HL-60 (cell line): ENCODE measurements around the gene MBNL1.

Experiments
- DNase-seq, 2 experiments: peaks; one replicate each; pipeline ENCODE4 v3.0.0-alpha.2; 2010 to 2020; ENCODE audit warnings: low read depth in 1 of 2, low spot score in 1 of 2
- H3K27ac ChIP-seq: fragments of 250-450 bp; sonication (Bioruptor Pico); replicated peaks from 2 replicates; pipeline ENCODE4 v1.5.1; 2020; ENCODE audit warnings: mild to moderate bottlenecking, moderate library complexity
- H3K27me3 ChIP-seq: fragments of 250-450 bp; sonication (Bioruptor Pico); 2 replicates; pipeline ENCODE4 v1.5.1; 2021; ENCODE audit warnings: mild to moderate bottlenecking, moderate library complexity; ENCODE audit not compliant: insufficient read depth, poor library complexity, severe bottlenecking
- H3K4me3 ChIP-seq: replicated peaks from 2 replicates; pipeline ENCODE4 v1.5.1; 2011; ENCODE audit warnings: mild to moderate bottlenecking, control low read depth, low read length; ENCODE audit not compliant: insufficient read depth
- GABPA ChIP-seq: IDR thresholded peaks from 2 replicates; pipeline ENCODE4 v1.6.1; 2012; ENCODE audit warnings: low read depth
- POLR2AphosphoS5 ChIP-seq: IDR thresholded peaks from 2 replicates; pipeline ENCODE4 v1.6.1; 2012; ENCODE audit warnings: low read depth
- SPI1 ChIP-seq: IDR thresholded peaks from 2 replicates; pipeline ENCODE4 v1.6.1; 2012; ENCODE audit warnings: low read depth, mild to moderate bottlenecking, borderline replicate concordance
- TF ChIP-seq, protein P1 (sequence below): IDR thresholded peaks from one replicate; pipeline ENCODE4 v1.5.1; 2011; ENCODE audit warnings: low read length, control low read depth, inconsistent platforms; ENCODE audit not compliant: insufficient read depth
- TF ChIP-seq, protein P2 (sequence below): IDR thresholded peaks from 2 replicates; pipeline ENCODE4 v1.6.1; 2012; ENCODE audit warnings: low read depth; ENCODE audit not compliant: insufficient replicate concordance

The MBNL1 gene

DNA sequence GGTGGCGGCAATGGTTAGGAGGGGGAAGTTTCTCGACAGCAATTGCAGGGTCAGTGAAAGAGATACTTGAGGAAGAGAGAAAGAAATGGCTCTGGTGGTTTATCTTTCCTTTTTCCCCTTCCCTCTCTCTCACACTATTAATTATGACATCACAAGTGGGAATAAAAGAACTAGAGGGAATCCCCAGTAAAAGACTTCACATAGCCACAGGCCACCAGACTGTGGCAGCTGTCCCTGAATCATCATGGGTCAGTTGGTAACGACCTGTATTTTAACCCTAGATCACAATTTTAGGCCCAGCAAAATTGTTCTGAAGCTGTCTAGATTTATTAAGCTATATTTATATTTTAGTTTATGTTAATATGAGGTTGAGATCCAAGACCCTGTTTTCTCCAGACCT lies 40.3 kb downstream of the MBNL1 start:
- no peak for DNase-seq
- TF ChIP-seq GABPA, result no peak
- TF ChIP-seq SPI1, result no peak
- TF ChIP-seq, protein P1, sequence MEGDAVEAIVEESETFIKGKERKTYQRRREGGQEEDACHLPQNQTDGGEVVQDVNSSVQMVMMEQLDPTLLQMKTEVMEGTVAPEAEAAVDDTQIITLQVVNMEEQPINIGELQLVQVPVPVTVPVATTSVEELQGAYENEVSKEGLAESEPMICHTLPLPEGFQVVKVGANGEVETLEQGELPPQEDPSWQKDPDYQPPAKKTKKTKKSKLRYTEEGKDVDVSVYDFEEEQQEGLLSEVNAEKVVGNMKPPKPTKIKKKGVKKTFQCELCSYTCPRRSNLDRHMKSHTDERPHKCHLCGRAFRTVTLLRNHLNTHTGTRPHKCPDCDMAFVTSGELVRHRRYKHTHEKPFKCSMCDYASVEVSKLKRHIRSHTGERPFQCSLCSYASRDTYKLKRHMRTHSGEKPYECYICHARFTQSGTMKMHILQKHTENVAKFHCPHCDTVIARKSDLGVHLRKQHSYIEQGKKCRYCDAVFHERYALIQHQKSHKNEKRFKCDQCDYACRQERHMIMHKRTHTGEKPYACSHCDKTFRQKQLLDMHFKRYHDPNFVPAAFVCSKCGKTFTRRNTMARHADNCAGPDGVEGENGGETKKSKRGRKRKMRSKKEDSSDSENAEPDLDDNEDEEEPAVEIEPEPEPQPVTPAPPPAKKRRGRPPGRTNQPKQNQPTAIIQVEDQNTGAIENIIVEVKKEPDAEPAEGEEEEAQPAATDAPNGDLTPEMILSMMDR, result no peak
- TF ChIP-seq POLR2AphosphoS5, result no peak
- TF ChIP-seq, protein P2, sequence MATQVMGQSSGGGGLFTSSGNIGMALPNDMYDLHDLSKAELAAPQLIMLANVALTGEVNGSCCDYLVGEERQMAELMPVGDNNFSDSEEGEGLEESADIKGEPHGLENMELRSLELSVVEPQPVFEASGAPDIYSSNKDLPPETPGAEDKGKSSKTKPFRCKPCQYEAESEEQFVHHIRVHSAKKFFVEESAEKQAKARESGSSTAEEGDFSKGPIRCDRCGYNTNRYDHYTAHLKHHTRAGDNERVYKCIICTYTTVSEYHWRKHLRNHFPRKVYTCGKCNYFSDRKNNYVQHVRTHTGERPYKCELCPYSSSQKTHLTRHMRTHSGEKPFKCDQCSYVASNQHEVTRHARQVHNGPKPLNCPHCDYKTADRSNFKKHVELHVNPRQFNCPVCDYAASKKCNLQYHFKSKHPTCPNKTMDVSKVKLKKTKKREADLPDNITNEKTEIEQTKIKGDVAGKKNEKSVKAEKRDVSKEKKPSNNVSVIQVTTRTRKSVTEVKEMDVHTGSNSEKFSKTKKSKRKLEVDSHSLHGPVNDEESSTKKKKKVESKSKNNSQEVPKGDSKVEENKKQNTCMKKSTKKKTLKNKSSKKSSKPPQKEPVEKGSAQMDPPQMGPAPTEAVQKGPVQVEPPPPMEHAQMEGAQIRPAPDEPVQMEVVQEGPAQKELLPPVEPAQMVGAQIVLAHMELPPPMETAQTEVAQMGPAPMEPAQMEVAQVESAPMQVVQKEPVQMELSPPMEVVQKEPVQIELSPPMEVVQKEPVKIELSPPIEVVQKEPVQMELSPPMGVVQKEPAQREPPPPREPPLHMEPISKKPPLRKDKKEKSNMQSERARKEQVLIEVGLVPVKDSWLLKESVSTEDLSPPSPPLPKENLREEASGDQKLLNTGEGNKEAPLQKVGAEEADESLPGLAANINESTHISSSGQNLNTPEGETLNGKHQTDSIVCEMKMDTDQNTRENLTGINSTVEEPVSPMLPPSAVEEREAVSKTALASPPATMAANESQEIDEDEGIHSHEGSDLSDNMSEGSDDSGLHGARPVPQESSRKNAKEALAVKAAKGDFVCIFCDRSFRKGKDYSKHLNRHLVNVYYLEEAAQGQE, result no peak
- H3K4me3 ChIP-seq, result no peak overlapping the region
- no peak overlapping the region; the same call in 1 of the 2 replicates for H3K27ac ChIP-seq
- H3K27me3 ChIP-seq, result no peaks in the 10 kb centered on the region

GRCh38 chr3:152309535-152310307 lies 41.0 kb downstream of the MBNL1 start:
- DNase-seq, result no peak
- no peak overlapping the region for H3K27ac ChIP-seq
- H3K4me3 ChIP-seq, result no peak overlapping the region
- no peaks in the 10 kb centered on the region for H3K27me3 ChIP-seq
- TF ChIP-seq, protein P2, result no peak
- TF ChIP-seq, protein P1, result no peak
- no peak for TF ChIP-seq GABPA
- TF ChIP-seq SPI1, result no peak
- no peak for TF ChIP-seq POLR2AphosphoS5

DNA sequence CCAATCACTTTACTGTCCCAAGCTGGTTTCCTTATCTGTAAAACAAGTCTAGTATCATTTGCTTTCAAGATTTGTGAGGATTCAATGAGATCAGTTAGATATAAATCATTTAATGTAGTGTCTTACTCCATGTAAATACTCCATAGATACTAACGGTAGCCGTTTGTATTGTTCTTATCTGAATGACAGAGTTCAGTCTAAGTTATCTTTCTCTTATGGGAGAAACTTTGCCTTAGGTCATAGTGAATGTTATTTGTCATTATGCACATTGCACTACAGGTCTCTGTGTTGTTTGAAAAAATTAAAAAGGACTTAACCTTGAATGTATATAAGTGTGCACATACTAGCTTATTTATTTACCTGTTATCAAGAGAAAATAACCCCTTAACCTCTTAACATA lies 44.7 kb downstream of the MBNL1 start:
- no peak overlapping the region for H3K4me3 ChIP-seq
- no peak for DNase-seq
- no peak overlapping the region for H3K27ac ChIP-seq
- H3K27me3 ChIP-seq, result no peaks in the 10 kb centered on the region
- no peak for TF ChIP-seq SPI1
- TF ChIP-seq, protein P2, result no peak
- TF ChIP-seq GABPA, result no peak
- TF ChIP-seq POLR2AphosphoS5, result no peak
- TF ChIP-seq, protein P1, result no peak
